Sigmoid colon (tissue), 4 donors: ENCODE results near the gene PACRG.

Experiments used
- CTCF ChIP-seq, 4 experiments: fragments of 450-650 bp in 3 of 4; fragments of 200-600 bp in 1 of 4; IDR thresholded peaks; one replicate each; pipeline ENCODE4 v1.5.1; 2016 to 2019; ENCODE audit warnings: antibody characterized with exemption in 4 of 4, mild to moderate bottlenecking in 3 of 4, moderate library complexity in 2 of 4
- EP300 ChIP-seq, 4 donors: sonication (generic); formaldehyde crosslinking; IDR thresholded peaks; one replicate each; pipeline ENCODE4 v1.6.1; 2017; ENCODE audit warnings: antibody characterized with exemption in 4 of 4
- POLR2AphosphoS5 ChIP-seq, 4 donors: sonication (generic); formaldehyde crosslinking; IDR thresholded peaks; one replicate each; pipeline ENCODE4 v1.6.1; 2017; ENCODE audit warnings: antibody characterized with exemption in 4 of 4

DNA sequence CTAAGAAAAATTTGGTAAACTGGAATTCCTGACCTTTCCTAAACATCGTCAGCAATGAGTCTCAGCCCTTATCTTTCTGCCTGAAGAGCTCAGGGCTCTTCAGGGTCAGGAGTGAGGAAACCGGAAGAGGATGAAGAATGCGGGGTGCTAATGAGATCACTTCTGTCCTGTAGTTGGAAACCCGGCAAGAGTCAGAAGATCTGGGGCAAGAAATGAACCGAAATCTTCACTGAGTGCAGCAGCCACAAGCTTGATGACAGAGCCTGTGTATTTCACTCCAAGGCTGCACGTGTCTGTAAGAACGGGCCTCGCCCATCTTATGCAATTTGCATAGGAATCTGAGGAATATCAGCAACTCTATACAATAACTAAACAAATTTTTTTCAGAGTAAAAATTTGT lies 626.3 kb downstream of the PACRG start:
- no peak for TF ChIP-seq CTCF (IDR thresholded peaks at IDR 0.05)
- TF ChIP-seq POLR2AphosphoS5 (IDR thresholded peaks at IDR 0.05): no peak
- TF ChIP-seq EP300 (IDR thresholded peaks at IDR 0.05): no peak
